GM10266 (cell line): ENCODE results near the gene LPCAT1.

Source experiments
- DNase-seq: peaks from one replicate; pipeline ENCODE4 v3.0.0; 2012; ENCODE audit errors: extremely low spot score
- CTCF ChIP-seq: IDR thresholded peaks from 2 replicates; pipeline ENCODE4 v1.5.1; 2012; ENCODE audit warnings: mild to moderate bottlenecking, low read depth; ENCODE audit not compliant: control insufficient read depth, insufficient read depth; ENCODE audit errors: missing control alignments

The LPCAT1 gene

GRCh38 chr5:1547236-1547635, 23.5 kb upstream of the LPCAT1 start:
- TF ChIP-seq CTCF: no peak
- DNase-seq: no peak

- no peak for DNase-seq
Measured at GRCh38 chr5:1546556-1546955, 22.8 kb upstream of the LPCAT1 start.

GRCh38 chr5:1545805-1546355, 22.1 kb upstream of the LPCAT1 start:
- DNase-seq: no peak
- no peak for TF ChIP-seq CTCF

More at GRCh38 chr5:1546556-1546955, 22.8 kb upstream of the LPCAT1 start:
- TF ChIP-seq CTCF: no peak

- DNase-seq: no peak
- TF ChIP-seq CTCF: no peak
Measured at GRCh38 chr5:1545126-1545804, 21.5 kb upstream of the LPCAT1 start.

GRCh38 chr5:1544294-1544961, 20.7 kb upstream of the LPCAT1 start:
- no peak for TF ChIP-seq CTCF
- no peak for DNase-seq

GRCh38 chr5:1543398-1544293, 19.9 kb upstream of the LPCAT1 start:
- no peak for TF ChIP-seq CTCF
- no peak for DNase-seq
